ENCODE measurements around the gene CFD.
A peak's percentile ranks its signal among the peaks of the same experiment; 100 is the strongest.
"Not testable (repeated sequence)": the region's sequence is repeated elsewhere in the genome, so short reads cannot be mapped to it uniquely, and the experiment has no call there.

CFD gene

GRCh38 chr19:872266-872951, 12.9 kb downstream of the CFD start:
- DNase-seq: peak; percentile 73

GRCh38 chr19:873084-873483, 13.6 kb downstream of the CFD start:
- peak; percentile 46 for DNase-seq

GRCh38 chr19:873561-874041, 14.1 kb downstream of the CFD start:
- no peak for DNase-seq

GRCh38 chr19:875265-875879, 15.9 kb downstream of the CFD start:
- DNase-seq: no peak

GRCh38 chr19:876089-876488, 16.6 kb downstream of the CFD start:
- no peak for DNase-seq

- DNase-seq: no peak
These were observed 17.4 kb downstream of the CFD start for GRCh38 chr19:876780-877314.

GRCh38 chr19:877992-878660, 18.7 kb downstream of the CFD start:
- not testable (repeated sequence) for DNase-seq

GRCh38 chr19:878751-879561, 19.5 kb downstream of the CFD start:
- not testable (repeated sequence) for DNase-seq

- no peak for DNase-seq
These were observed 20.4 kb downstream of the CFD start for GRCh38 chr19:879711-880438.

GRCh38 chr19:881385-882071, 22.1 kb downstream of the CFD start:
- DNase-seq: no peak

GRCh38 chr19:882871-883497, 23.5 kb downstream of the CFD start:
- DNase-seq: no peak

- DNase-seq: peak; percentile 84
These were observed 24.3 kb downstream of the CFD start for GRCh38 chr19:883661-884211.

GRCh38 chr19:884420-885211, 25.2 kb downstream of the CFD start:
- DNase-seq: no peak

GRCh38 chr19:885536-886224, 26.2 kb downstream of the CFD start:
- no peak for DNase-seq

GRCh38 chr19:887072-887471, 27.6 kb downstream of the CFD start:
- peak; percentile 17 for DNase-seq

GRCh38 chr19:887599-887998, 28.1 kb downstream of the CFD start:
- DNase-seq: no peak

GRCh38 chr19:888581-889385, 29.3 kb downstream of the CFD start:
- DNase-seq: no peak

GRCh38 chr19:889662-890295, 30.3 kb downstream of the CFD start:
- no peak for DNase-seq
